Measurements from ENCODE around the gene ITPK1. TPM values are rescaled to one million over a fixed set of nuclear protein-coding genes. Genes with fewer than 3 reads are reported as not detected.
"Not testable (repeated sequence)": the region's sequence is repeated elsewhere in the genome, so short reads cannot be mapped to it uniquely, and the experiment has no call there.

The ITPK1 gene
- total RNA-seq, 3 donors from 2014 or later (not counting 1 experiment from before 2014, with no cell fraction given), result 73.2 to 74.8 (median 74.4) TPM

DNA sequence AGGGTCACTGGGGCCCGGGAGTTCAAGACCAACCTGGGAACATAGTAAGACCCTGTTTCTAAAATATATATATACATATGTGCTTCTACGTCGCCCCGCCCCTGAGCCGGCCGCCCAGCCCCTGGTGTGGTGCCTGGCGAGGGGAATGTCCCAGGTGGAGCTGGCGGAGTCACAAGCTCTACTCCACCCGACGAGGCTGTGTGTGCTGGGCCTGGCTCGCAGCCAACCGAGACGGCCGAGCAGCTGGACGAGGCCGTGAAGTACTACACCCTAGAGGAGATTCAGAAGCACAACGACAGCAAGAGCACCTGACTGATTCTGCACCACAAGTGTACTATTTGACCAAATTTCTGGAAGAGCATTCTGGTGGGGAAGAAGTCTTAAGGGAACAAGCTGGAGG, 22.1 kb upstream of the ITPK1 start:
- DNase-seq, result no peak
- H3K27ac Mint-ChIP-seq, result no peak overlapping the region
- Histone ChIP-seq H3K9me3 (ENCODE audit: control insufficient read depth, insufficient read depth, low read length) (no peaks in the 10 kb centered on the region), H3K27me3 (ENCODE audit: control insufficient read depth, insufficient read depth, low read length) (no peaks in the 10 kb centered on the region), H3K4me3 (ENCODE audit: low read length) (no peak overlapping the region), H3K27ac (ENCODE audit: low read length) (no peak overlapping the region), H3K36me3 (ENCODE audit: control insufficient read depth, insufficient read depth, low read length) (no peaks in the 10 kb centered on the region), H3K4me1 (ENCODE audit: control insufficient read depth, insufficient read depth, low read length) (no peaks in the 10 kb centered on the region)
- no peaks in the 10 kb centered on the region for H3K27me3 Mint-ChIP-seq (ENCODE audit: low read depth in 2 of 2)
- TF ChIP-seq, protein P1, sequence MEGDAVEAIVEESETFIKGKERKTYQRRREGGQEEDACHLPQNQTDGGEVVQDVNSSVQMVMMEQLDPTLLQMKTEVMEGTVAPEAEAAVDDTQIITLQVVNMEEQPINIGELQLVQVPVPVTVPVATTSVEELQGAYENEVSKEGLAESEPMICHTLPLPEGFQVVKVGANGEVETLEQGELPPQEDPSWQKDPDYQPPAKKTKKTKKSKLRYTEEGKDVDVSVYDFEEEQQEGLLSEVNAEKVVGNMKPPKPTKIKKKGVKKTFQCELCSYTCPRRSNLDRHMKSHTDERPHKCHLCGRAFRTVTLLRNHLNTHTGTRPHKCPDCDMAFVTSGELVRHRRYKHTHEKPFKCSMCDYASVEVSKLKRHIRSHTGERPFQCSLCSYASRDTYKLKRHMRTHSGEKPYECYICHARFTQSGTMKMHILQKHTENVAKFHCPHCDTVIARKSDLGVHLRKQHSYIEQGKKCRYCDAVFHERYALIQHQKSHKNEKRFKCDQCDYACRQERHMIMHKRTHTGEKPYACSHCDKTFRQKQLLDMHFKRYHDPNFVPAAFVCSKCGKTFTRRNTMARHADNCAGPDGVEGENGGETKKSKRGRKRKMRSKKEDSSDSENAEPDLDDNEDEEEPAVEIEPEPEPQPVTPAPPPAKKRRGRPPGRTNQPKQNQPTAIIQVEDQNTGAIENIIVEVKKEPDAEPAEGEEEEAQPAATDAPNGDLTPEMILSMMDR (IDR thresholded peaks at IDR 0.05), result no peak
- H3K36me3 Mint-ChIP-seq, result no peaks in the 10 kb centered on the region
- WGBS (ENCODE audit: insufficient coverage), result 83% methylated on average over 17 of the region's 17 CpGs
- peaks cover 5 to 6% of the 10 kb centered on the region in 2 donors for H3K4me1 Mint-ChIP-seq
- ATAC-seq, result no peak
- no peaks in the 10 kb centered on the region for H3K9me3 Mint-ChIP-seq
- H3K4me3 Mint-ChIP-seq, result no peak overlapping the region
- intact Hi-C loops (cut with micrococcal nuclease), result loop anchor here (5.0 kb wide), 1 partner anchor 36 kb away; no protein-coding TSS in a partner anchor

DNA sequence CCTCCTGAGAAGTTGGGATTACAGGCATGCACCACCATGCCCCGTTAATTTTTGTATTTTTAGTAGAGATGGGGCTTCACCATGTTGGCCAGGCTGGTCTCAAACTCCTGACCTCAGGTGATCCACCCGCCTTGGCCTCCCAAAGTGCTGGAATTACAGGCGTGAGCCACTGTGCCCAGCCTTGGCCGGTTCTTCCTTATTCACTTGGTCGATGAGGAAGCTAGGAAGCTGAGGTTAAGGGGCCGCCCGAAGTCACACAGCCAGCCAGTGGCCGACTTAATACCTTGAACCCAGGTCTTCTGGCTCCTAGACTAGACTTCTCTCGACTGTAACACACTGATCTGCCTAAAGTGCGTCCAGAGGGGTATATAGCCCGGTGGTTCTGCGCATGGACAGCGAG, 20.8 kb upstream of the ITPK1 start:
- H3K36me3 Mint-ChIP-seq; H3K36me3 ChIP-seq (ENCODE audit: control insufficient read depth, insufficient read depth, low read length); DNase-seq; H3K4me3 Mint-ChIP-seq; H3K9me3 Mint-ChIP-seq; H3K27me3 Mint-ChIP-seq (ENCODE audit: low read depth in 2 of 2); H3K4me1 ChIP-seq (ENCODE audit: control insufficient read depth, insufficient read depth, low read length); ATAC-seq; H3K27ac Mint-ChIP-seq; H3K27ac ChIP-seq (ENCODE audit: low read length); H3K9me3 ChIP-seq (ENCODE audit: control insufficient read depth, insufficient read depth, low read length); H3K27me3 ChIP-seq (ENCODE audit: control insufficient read depth, insufficient read depth, low read length); H3K4me3 ChIP-seq (ENCODE audit: low read length): not testable (repeated sequence)
- intact Hi-C loops (cut with micrococcal nuclease), result loop anchor here (5.0 kb wide), 1 partner anchor 34 kb away; no protein-coding TSS in a partner anchor
- H3K4me1 Mint-ChIP-seq, result peaks cover 9 to 10% of the 10 kb centered on the region in 2 donors
- 68% methylated on average over 13 of the region's 13 CpGs for WGBS (ENCODE audit: insufficient coverage)

DNA sequence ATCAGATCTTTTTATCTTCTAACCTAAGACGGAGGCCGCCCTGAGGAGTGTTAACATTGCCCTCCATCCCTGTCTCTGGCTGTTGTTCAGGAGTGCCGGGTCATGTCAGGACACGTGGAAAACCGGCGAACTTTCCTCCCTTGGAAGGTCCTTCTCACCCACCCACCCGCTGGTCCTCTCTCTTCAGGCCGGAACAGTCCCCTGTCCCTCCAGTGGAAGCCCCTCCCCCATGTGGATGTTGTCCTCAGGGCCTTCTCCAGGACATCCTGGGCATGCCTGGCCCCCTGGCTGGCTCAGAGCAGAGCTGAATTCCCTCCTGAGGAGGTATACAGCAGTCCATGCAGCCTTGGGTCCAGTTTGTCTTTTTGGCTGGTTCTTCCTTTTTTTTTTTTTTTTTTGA, 20.3 kb upstream of the ITPK1 start:
- Histone ChIP-seq H3K36me3 (ENCODE audit: control insufficient read depth, insufficient read depth, low read length) (no peaks in the 10 kb centered on the region), H3K27me3 (ENCODE audit: control insufficient read depth, insufficient read depth, low read length) (no peaks in the 10 kb centered on the region), H3K27ac (ENCODE audit: low read length) (no peak overlapping the region), H3K4me3 (ENCODE audit: low read length) (no peak overlapping the region), H3K4me1 (ENCODE audit: control insufficient read depth, insufficient read depth, low read length) (no peaks in the 10 kb centered on the region), H3K9me3 (ENCODE audit: control insufficient read depth, insufficient read depth, low read length) (no peaks in the 10 kb centered on the region)
- Mint-ChIP-seq H3K4me3 (no peak overlapping the region), H3K9me3 (no peaks in the 10 kb centered on the region), H3K4me1 (peaks cover 9 to 10% of the 10 kb centered on the region in 2 donors), H3K36me3 (no peaks in the 10 kb centered on the region), H3K27me3 (ENCODE audit: low read depth in 2 of 2) (no peaks in the 10 kb centered on the region), H3K27ac (no peak overlapping the region)
- no peak for ATAC-seq
- DNase-seq, result no peak
- TF ChIP-seq, protein P1 (IDR thresholded peaks at IDR 0.05), result no peak
- 93% methylated on average over 8 of the region's 8 CpGs for WGBS (ENCODE audit: insufficient coverage)
- intact Hi-C loops (cut with micrococcal nuclease), result loop anchor here (5.0 kb wide), 1 partner anchor 34 kb away; no protein-coding TSS in a partner anchor

DNA sequence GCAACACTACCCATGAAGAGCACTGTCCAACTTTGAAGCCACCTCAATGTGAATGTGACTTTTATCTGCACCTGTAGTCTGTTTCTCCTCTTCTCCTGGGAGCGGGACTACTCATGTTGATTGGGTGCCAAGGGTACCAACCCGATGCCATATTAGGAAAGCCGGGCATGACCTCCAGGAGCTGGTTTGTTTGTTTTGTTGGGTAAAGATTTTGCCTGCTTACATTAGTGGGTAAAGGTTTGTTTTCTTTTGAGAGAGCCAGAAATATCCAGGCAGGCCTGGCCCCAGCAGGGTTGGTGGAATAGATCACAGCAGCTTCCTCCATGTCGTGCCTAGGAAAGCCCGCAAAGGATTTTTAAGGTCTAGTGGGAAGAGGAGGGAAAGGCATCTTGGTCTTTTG, 19.7 kb upstream of the ITPK1 start:
- H3K27ac ChIP-seq (ENCODE audit: low read length), result no peak overlapping the region
- TF ChIP-seq, protein P1 (IDR thresholded peaks at IDR 0.05), result no peak
- H3K4me3 ChIP-seq (ENCODE audit: low read length), result no peak overlapping the region
- H3K4me1 ChIP-seq (ENCODE audit: control insufficient read depth, insufficient read depth, low read length), result no peaks in the 10 kb centered on the region
- H3K4me3 Mint-ChIP-seq, result no peak overlapping the region
- peaks cover 9 to 10% of the 10 kb centered on the region in 2 donors for H3K4me1 Mint-ChIP-seq
- ATAC-seq (no peak), DNase-seq (no peak)
- no peaks in the 10 kb centered on the region for H3K27me3 Mint-ChIP-seq (ENCODE audit: low read depth in 2 of 2)
- H3K36me3 ChIP-seq (ENCODE audit: control insufficient read depth, insufficient read depth, low read length), result no peaks in the 10 kb centered on the region
- H3K27ac Mint-ChIP-seq, result no peak overlapping the region
- WGBS (ENCODE audit: insufficient coverage), result 99% methylated on average over 5 of the region's 5 CpGs
- no peaks in the 10 kb centered on the region for H3K27me3 ChIP-seq (ENCODE audit: control insufficient read depth, insufficient read depth, low read length)
- intact Hi-C loops (cut with micrococcal nuclease), result loop anchor here (5.0 kb wide), 1 partner anchor 33 kb away; no protein-coding TSS in a partner anchor
- H3K36me3 Mint-ChIP-seq, result no peaks in the 10 kb centered on the region
- no peaks in the 10 kb centered on the region for H3K9me3 Mint-ChIP-seq
- H3K9me3 ChIP-seq (ENCODE audit: control insufficient read depth, insufficient read depth, low read length), result no peaks in the 10 kb centered on the region
